Heart left ventricle (tissue), 13 donors: ENCODE results near the gene NME3.

Experiments
- CTCF ChIP-seq, 12 donors: fragments of 200-600 bp; sonication (generic) in 4 of 12; IDR thresholded peaks; one replicate each; pipeline versions ENCODE4 v1.5.0 to v1.8.0; 2018 to 2022; ENCODE audit warnings: antibody characterized with exemption in 12 of 12, mild to moderate bottlenecking in 5 of 12
- POLR2A ChIP-seq, 2 donors: fragments of 450-650 bp; IDR thresholded peaks; one replicate each; pipeline ENCODE4 v1.6.1; 2017; ENCODE audit warnings: antibody characterized with exemption in 2 of 2, mild to moderate bottlenecking in 2 of 2, moderate library complexity in 2 of 2
- donor health status: ischemic (EF 13 %, LVEDD 7.1; RV severe dilation, severe dysfunction).
- donor health status: DM: no; HTN: yes; CAD: no.
- donor health status: DM: no; HTN: no; CAD: no.
- donor health status: ischemic (EF 25% LVEDD 6.9; RV normal size, moderate dysfunction).
- donor health status: ischemic (EF 25% LVEDD 5.7; RV mildly dilated, moderate dysfunction).
- donor health status: ischemic (EF 35%, LVEDD 5.7; RV mildly dilated, moderate dysfunction).
- donor health status: nonischemic (EF 11% LVEDD 7.7; RV severe dilation, severe dysfunction).
- donor health status: DM: yes; HTN: yes; CAD: no.
- donor health status: PGD.
- donor health status: ischemic (EF 29% LVEDD 5.4; RV normal size, mild dysfunction).
- donor health status: nonischemic (EF 23%, LVEDD 6.1; RV moderate dilation, normal function).

GRCh38 chr16:1785846-1786170 lies 14.5 kb upstream of the NME3 start:
- TF ChIP-seq POLR2A (IDR thresholded peaks at IDR 0.05) (no peak), CTCF (IDR thresholded peaks at IDR 0.05) (no peak)
